ENCODE measurements around the gene TRAK2. TPM values are rescaled to one million over a fixed set of nuclear protein-coding genes. Genes with fewer than 3 reads are reported as not detected.

The TRAK2 gene
- total and polyA plus RNA-seq, 9 of the 15 experiments (the other 6 are each of a cell fraction or from before 2014, with no cell fraction given) = 3.4 to 10.4 (median 7.3) TPM

DNA sequence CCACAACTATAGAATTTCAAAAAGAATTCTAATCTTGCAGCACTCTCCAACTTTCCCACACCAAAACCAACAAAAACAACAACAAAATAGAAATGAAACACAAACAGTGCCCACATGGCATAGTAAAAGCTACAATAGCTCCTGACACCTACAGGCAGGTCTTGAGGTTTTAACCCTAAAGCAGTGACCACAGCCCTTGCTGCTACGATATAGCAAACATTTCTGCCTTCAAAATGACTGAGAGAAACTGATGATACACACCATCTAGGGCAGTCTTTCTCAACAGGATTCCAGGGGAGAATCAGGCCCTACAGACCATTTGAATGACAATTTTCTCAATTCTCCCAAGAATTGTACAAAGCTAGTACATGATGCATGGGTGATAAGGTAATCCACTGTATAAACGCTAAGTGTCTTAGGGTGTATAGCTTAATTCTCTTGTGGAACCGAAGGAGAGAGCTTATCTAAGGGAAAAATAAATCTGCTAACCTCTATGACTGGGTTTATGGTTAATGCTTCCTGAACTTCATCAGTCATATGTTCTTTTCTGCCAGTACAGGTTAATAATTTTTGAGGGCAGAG is 46.5 kb downstream of the TRAK2 start (continued):
- TF ChIP-seq SMARCE1 (IDR thresholded peaks at IDR 0.05) = no peak
- no peak for TF ChIP-seq ZNF253 (CRISPR knock-in tag; conservative IDR thresholded peaks at IDR 0.05)
- TF ChIP-seq, protein P1, sequence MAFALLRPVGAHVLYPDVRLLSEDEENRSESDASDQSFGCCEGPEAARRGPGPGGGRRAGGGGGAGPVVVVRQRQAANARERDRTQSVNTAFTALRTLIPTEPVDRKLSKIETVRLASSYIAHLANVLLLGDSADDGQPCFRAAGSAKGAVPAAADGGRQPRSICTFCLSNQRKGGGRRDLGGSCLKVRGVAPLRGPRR (CRISPR knock-in tag; IDR thresholded peaks at IDR 0.05) = no peak
- no peak for TF ChIP-seq EGR1 (conservative IDR thresholded peaks at IDR 0.05)
- TF ChIP-seq ZHX1 (conservative IDR thresholded peaks at IDR 0.05; ENCODE audit: low read length) = no peak
- TF ChIP-seq, protein P2, sequence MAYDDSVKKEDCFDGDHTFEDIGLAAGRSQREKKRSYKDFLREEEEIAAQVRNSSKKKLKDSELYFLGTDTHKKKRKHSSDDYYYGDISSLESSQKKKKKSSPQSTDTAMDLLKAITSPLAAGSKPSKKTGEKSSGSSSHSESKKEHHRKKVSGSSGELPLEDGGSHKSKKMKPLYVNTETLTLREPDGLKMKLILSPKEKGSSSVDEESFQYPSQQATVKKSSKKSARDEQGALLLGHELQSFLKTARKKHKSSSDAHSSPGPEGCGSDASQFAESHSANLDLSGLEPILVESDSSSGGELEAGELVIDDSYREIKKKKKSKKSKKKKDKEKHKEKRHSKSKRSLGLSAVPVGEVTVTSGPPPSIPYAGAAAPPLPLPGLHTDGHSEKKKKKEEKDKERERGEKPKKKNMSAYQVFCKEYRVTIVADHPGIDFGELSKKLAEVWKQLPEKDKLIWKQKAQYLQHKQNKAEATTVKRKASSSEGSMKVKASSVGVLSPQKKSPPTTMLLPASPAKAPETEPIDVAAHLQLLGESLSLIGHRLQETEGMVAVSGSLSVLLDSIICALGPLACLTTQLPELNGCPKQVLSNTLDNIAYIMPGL (CRISPR knock-in tag; IDR thresholded peaks at IDR 0.05) = no peak
- 0 out of 4 replicates have a peak, but pooled peaks of 1 of the 2 experiments have one; percentile 25 for TF ChIP-seq HDAC1 (IDR thresholded peaks at IDR 0.05)
- TF ChIP-seq FOXK2 (conservative IDR thresholded peaks at IDR 0.05 in 1 of 2, IDR thresholded peaks at IDR 0.05 in 1 of 2; ENCODE audit: low read depth in 2 of 2) = 0 out of 4 replicates have a peak, but pooled peaks of 1 of the 2 experiments have one; percentile 15
- TF ChIP-seq, protein P3, sequence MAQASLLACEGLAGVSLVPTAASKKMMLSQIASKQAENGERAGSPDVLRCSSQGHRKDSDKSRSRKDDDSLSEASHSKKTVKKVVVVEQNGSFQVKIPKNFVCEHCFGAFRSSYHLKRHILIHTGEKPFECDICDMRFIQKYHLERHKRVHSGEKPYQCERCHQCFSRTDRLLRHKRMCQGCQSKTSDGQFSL (CRISPR knock-in tag; IDR thresholded peaks at IDR 0.05) = no peak
- TF ChIP-seq, protein P3 (tag; IDR thresholded peaks at IDR 0.05) = no peak
- TF ChIP-seq STAT5A (IDR thresholded peaks at IDR 0.05; ENCODE audit: borderline replicate concordance, low read length) = no peak
- no peak for TF ChIP-seq RBBP5 (IDR thresholded peaks at IDR 0.05; ENCODE audit: borderline replicate concordance, insufficient read depth, low read length, poor library complexity, severe bottlenecking)
- TF ChIP-seq POLR3G (IDR thresholded peaks at IDR 0.05; ENCODE audit: extremely low read depth, insufficient read length, insufficient replicate concordance) = no peak
- no peak for TF ChIP-seq PTTG1 (tag; IDR thresholded peaks at IDR 0.05; ENCODE audit: low read depth)
- TF ChIP-seq ZNF518B (CRISPR knock-in tag; IDR thresholded peaks at IDR 0.05) = no peak

Measured in K562 (cell line).